ENCODE measurements around the gene ZEB2. TPM values are rescaled to one million over a fixed set of nuclear protein-coding genes. Genes with fewer than 3 reads are reported as not detected.

The ZEB2 gene
- total RNA-seq, 4 donors from 2014 or later = 19.8 to 69.6 (median 42.9) TPM

DNA sequence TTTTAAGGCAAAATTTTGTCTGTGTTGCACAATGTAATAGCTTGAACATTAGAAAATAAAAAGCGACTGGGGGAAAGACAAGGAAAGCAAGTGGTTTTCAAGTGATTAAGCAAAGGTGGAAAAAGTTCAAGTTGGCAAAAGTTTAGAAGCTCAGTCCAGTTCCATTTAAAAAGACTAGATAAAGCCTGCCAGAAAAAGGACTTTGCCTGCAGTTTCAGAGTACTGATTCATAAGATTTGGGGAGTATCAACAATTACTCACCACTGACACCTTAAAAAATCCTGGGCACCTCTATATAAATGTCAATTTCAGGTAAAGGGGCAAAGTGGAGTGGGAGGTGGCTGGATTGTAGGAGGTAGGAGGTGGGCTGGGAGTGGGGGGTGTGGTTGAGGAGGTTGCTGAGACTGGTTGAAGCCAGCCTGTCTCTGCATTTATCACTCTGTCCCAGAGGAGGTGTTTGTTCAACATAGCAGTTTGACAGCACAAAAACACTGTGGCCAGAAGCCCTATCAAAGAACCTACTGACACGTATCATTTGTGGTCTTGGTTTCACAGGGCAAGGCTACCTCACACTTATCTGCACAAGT, 14.6 kb downstream of the ZEB2 start:
- DNase-seq = no peak
- intact Hi-C loops (cut with DNase I; ENCODE audit: low total_unique reads) = no loop called here
- peaks cover 0 to 21% (median 0%) of the 10 kb centered on the region in 4 donors for H3K4me1 ChIP-seq
- H3K9me3 ChIP-seq = no peaks in the 10 kb centered on the region
- peak overlapping the region; percentile 27 to 89 (median 87) for H3K27ac ChIP-seq
- H3K27me3 ChIP-seq = peaks cover 14% of the 10 kb centered on the region
- WGBS, 2 donors (ENCODE audit: low coverage in 1 of 2) = 36 to 48% methylated on average over 2 of the region's 2 CpGs
- H3K36me3 ChIP-seq = no peaks in the 10 kb centered on the region
- no peak overlapping the region for H3K4me3 ChIP-seq
- TF ChIP-seq POLR2A (IDR thresholded peaks at IDR 0.05) (no peak), EP300 (IDR thresholded peaks at IDR 0.05; ENCODE audit: low read depth) (no peak), POLR2AphosphoS5 (IDR thresholded peaks at IDR 0.05) (no peak)
- TF ChIP-seq, protein P1, sequence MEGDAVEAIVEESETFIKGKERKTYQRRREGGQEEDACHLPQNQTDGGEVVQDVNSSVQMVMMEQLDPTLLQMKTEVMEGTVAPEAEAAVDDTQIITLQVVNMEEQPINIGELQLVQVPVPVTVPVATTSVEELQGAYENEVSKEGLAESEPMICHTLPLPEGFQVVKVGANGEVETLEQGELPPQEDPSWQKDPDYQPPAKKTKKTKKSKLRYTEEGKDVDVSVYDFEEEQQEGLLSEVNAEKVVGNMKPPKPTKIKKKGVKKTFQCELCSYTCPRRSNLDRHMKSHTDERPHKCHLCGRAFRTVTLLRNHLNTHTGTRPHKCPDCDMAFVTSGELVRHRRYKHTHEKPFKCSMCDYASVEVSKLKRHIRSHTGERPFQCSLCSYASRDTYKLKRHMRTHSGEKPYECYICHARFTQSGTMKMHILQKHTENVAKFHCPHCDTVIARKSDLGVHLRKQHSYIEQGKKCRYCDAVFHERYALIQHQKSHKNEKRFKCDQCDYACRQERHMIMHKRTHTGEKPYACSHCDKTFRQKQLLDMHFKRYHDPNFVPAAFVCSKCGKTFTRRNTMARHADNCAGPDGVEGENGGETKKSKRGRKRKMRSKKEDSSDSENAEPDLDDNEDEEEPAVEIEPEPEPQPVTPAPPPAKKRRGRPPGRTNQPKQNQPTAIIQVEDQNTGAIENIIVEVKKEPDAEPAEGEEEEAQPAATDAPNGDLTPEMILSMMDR (IDR thresholded peaks at IDR 0.05) = no peak
- in situ Hi-C loops (cut with MboI; ENCODE audit: low pct_ligation_motif_present in 1 of 4, low pct_unique_long_range_greater_than_20kb in 1 of 4, low sequenced_read_pairs in 3 of 4) = loop anchor here in 2 of 4 donors (25.0 kb wide), 2 partner anchors 568 to 1257 kb away; no protein-coding TSS in a partner anchor

DNA sequence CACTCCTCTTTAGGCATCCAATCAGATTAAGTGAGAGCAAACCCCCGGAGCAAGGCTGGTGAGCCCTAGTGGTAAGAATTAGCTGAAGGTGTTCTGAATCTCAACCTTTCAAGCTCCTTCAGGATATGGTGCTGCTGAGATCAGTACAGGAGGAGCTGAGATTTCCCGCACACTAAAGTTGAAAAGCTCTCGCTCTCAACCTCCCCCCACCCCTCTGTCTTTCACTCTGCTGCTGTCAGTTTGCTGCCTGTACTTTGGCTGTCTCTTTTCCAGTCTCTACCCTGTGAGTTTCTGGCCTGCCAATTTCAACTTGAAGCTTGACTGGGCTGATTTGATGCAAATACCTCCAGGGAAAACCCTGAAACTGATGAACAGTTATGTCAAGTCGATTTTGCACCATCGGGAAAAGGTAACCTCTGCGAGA, 15.7 kb downstream of the ZEB2 start:
- Histone ChIP-seq H3K27me3 (peaks cover 5% of the 10 kb centered on the region), H3K9me3 (no peaks in the 10 kb centered on the region), H3K4me3 (no peak overlapping the region), H3K27ac (peak overlapping the region; percentile 27 to 89 (median 70)), H3K36me3 (no peaks in the 10 kb centered on the region), H3K4me1 (peaks cover 0 to 21% (median 0%) of the 10 kb centered on the region in 4 donors)
- in situ Hi-C loops (cut with MboI; ENCODE audit: low pct_ligation_motif_present in 1 of 4, low pct_unique_long_range_greater_than_20kb in 1 of 4, low sequenced_read_pairs in 3 of 4) (loop anchor here in 2 of 4 donors (25.0 kb wide), 2 partner anchors 567 to 1258 kb away; no protein-coding TSS in a partner anchor), intact Hi-C loops (cut with DNase I; ENCODE audit: low total_unique reads) (no loop called here)
- TF ChIP-seq POLR2A (IDR thresholded peaks at IDR 0.05) (no peak), EP300 (IDR thresholded peaks at IDR 0.05; ENCODE audit: low read depth) (no peak), POLR2AphosphoS5 (IDR thresholded peaks at IDR 0.05) (no peak)
- TF ChIP-seq, protein P1 (IDR thresholded peaks at IDR 0.05) = no peak
- DNase-seq = no peak
- 43 to 48% methylated on average over 5 to 6 of the region's 6 CpGs for WGBS, 2 donors (ENCODE audit: low coverage in 1 of 2)

DNA sequence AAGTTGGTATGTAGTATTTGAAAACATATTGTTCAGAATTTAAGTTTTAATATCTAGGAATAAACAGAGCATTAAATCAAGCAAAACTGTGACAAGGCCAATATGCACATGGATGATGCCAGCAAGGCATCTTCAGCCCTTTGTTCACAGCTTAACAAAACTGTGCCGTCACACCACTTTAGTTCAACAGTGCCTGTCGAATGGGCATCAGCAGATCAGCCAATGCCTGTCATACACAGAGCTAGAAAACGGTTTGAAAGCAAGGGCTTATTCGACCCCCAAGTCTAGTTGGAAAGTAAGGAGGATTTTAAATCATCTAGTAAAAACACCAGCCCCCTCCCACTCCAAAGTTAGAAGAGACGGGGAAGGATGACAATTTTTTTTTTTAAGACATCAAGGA, 16.7 kb downstream of the ZEB2 start:
- H3K27me3 ChIP-seq = no peaks in the 10 kb centered on the region
- in situ Hi-C loops (cut with MboI; ENCODE audit: low pct_ligation_motif_present in 1 of 4, low pct_unique_long_range_greater_than_20kb in 1 of 4, low sequenced_read_pairs in 3 of 4) (loop anchor here in 2 of 4 donors (25.0 kb wide), 2 partner anchors 566 to 1259 kb away; no protein-coding TSS in a partner anchor), intact Hi-C loops (cut with DNase I; ENCODE audit: low total_unique reads) (no loop called here)
- TF ChIP-seq EP300 (IDR thresholded peaks at IDR 0.05; ENCODE audit: low read depth) = no peak
- TF ChIP-seq POLR2AphosphoS5 (IDR thresholded peaks at IDR 0.05) = no peak
- TF ChIP-seq, protein P1 (IDR thresholded peaks at IDR 0.05) = no peak
- TF ChIP-seq POLR2A (IDR thresholded peaks at IDR 0.05) = no peak
- DNase-seq = no peak
- H3K36me3 ChIP-seq = no peaks in the 10 kb centered on the region
- peaks cover 0 to 14% (median 0%) of the 10 kb centered on the region in 4 donors for H3K4me1 ChIP-seq
- H3K27ac ChIP-seq = peak overlapping the region; percentile 2 to 89 (median 61)
- H3K9me3 ChIP-seq = no peaks in the 10 kb centered on the region
- WGBS, 2 donors (ENCODE audit: low coverage in 1 of 2) = 65 to 71% methylated on average over 5 of the region's 5 CpGs
- H3K4me3 ChIP-seq = no peak overlapping the region

DNA sequence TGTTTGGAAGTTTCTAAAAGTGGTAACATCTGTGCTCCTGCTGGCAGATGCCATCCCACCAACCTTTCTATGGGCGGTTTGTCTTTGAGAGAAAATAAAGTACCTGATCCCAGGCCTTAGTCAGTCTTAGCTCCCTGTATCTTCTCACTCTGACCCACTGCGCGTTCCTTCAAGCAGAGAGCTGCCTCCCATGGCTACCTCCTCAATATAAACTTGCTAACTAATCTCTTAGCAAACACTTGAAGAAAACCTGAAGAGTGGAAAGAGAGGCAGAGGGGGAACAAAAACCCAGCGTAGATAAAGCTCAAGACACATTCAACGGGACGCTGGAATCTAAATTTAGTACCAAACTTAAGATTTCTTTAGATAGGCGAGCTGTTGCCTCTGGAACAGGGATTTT, 17.6 kb downstream of the ZEB2 start:
- no peak for DNase-seq
- H3K27me3 ChIP-seq = no peaks in the 10 kb centered on the region
- H3K9me3 ChIP-seq = no peaks in the 10 kb centered on the region
- H3K27ac ChIP-seq = peak overlapping the region; percentile 35 to 89 (median 66)
- no peaks in the 10 kb centered on the region for H3K36me3 ChIP-seq
- TF ChIP-seq POLR2AphosphoS5 (IDR thresholded peaks at IDR 0.05) (no peak), EP300 (IDR thresholded peaks at IDR 0.05; ENCODE audit: low read depth) (no peak), POLR2A (IDR thresholded peaks at IDR 0.05) (no peak)
- TF ChIP-seq, protein P1 (IDR thresholded peaks at IDR 0.05) = no peak
- intact Hi-C loops (cut with DNase I; ENCODE audit: low total_unique reads) (no loop called here), in situ Hi-C loops (cut with MboI; ENCODE audit: low pct_ligation_motif_present in 1 of 4, low pct_unique_long_range_greater_than_20kb in 1 of 4, low sequenced_read_pairs in 3 of 4) (loop anchor here in 2 of 4 donors (25.0 kb wide), 2 partner anchors 565 to 1260 kb away; no protein-coding TSS in a partner anchor)
- no peak overlapping the region for H3K4me3 ChIP-seq
- WGBS, 2 donors (ENCODE audit: low coverage in 1 of 2) = 76 to 80% methylated on average over 7 of the region's 7 CpGs
- H3K4me1 ChIP-seq = peaks cover 0 to 15% (median 0%) of the 10 kb centered on the region in 4 donors

All from transverse colon (tissue), 4 donors.